Measurements from ENCODE around the gene ELK4. TPM values are rescaled to one million over a fixed set of nuclear protein-coding genes. Genes with fewer than 3 reads are reported as not detected.

ELK4 gene
- total and polyA plus RNA-seq, 2 of the 13 experiments (the other 11 are each of a cell fraction or from before 2014, with no cell fraction given): 8.3 to 13.1 TPM

DNA sequence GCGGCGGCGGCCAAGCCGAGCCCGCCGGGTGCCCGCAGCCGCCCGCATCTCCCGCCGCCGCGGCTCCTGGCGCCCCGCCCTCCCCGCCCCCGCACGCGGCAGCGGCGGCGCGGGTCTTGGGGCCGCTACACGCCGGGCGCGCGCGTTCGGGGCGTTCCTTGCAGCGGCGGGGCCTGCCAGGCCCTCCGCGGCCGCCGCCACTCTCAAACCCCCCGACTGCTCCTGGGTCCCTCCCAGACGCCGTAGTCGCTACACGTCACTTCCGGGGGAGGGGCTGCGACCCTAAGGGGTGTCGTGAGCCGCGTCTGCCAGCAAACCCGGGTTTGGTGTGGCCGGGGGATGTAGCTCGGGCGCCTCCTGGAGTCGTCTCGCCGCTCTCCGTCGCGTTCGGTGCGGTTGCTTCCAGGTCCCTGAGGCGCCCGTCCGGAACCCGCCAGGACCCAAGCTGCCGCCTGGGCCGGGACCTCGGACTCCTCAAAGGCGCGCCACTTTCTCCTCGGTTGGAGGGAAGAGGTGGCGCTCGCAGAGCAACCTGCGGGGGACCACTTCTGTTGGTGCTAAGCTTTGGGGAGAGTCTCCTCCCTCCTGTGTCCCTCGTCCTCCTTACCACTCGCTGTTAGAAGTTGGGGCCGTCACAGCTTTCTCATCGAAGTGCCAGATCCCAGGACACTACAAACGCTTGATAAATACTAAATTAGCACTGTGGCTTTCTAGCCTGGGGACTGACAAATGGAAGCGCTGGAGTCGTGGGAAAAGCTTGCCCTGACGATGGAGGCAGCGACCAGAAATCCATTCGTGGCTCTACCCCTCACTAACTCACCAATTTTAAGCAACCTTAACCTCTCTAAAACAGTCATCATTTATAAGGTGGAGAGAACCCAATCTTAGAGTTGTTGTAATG is at the start of gene ELK4 (continued):
- TF ChIP-seq, protein P1, sequence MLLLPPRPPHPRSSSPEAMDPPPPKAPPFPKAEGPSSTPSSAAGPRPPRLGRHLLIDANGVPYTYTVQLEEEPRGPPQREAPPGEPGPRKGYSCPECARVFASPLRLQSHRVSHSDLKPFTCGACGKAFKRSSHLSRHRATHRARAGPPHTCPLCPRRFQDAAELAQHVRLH (CRISPR knock-in tag; IDR thresholded peaks at IDR 0.05; ENCODE audit: borderline replicate concordance, low read depth): peak; percentile 91
- TF ChIP-seq PHB2 (IDR thresholded peaks at IDR 0.05; ENCODE audit: partially characterized antibody): no peak
- TF ChIP-seq, protein P2, sequence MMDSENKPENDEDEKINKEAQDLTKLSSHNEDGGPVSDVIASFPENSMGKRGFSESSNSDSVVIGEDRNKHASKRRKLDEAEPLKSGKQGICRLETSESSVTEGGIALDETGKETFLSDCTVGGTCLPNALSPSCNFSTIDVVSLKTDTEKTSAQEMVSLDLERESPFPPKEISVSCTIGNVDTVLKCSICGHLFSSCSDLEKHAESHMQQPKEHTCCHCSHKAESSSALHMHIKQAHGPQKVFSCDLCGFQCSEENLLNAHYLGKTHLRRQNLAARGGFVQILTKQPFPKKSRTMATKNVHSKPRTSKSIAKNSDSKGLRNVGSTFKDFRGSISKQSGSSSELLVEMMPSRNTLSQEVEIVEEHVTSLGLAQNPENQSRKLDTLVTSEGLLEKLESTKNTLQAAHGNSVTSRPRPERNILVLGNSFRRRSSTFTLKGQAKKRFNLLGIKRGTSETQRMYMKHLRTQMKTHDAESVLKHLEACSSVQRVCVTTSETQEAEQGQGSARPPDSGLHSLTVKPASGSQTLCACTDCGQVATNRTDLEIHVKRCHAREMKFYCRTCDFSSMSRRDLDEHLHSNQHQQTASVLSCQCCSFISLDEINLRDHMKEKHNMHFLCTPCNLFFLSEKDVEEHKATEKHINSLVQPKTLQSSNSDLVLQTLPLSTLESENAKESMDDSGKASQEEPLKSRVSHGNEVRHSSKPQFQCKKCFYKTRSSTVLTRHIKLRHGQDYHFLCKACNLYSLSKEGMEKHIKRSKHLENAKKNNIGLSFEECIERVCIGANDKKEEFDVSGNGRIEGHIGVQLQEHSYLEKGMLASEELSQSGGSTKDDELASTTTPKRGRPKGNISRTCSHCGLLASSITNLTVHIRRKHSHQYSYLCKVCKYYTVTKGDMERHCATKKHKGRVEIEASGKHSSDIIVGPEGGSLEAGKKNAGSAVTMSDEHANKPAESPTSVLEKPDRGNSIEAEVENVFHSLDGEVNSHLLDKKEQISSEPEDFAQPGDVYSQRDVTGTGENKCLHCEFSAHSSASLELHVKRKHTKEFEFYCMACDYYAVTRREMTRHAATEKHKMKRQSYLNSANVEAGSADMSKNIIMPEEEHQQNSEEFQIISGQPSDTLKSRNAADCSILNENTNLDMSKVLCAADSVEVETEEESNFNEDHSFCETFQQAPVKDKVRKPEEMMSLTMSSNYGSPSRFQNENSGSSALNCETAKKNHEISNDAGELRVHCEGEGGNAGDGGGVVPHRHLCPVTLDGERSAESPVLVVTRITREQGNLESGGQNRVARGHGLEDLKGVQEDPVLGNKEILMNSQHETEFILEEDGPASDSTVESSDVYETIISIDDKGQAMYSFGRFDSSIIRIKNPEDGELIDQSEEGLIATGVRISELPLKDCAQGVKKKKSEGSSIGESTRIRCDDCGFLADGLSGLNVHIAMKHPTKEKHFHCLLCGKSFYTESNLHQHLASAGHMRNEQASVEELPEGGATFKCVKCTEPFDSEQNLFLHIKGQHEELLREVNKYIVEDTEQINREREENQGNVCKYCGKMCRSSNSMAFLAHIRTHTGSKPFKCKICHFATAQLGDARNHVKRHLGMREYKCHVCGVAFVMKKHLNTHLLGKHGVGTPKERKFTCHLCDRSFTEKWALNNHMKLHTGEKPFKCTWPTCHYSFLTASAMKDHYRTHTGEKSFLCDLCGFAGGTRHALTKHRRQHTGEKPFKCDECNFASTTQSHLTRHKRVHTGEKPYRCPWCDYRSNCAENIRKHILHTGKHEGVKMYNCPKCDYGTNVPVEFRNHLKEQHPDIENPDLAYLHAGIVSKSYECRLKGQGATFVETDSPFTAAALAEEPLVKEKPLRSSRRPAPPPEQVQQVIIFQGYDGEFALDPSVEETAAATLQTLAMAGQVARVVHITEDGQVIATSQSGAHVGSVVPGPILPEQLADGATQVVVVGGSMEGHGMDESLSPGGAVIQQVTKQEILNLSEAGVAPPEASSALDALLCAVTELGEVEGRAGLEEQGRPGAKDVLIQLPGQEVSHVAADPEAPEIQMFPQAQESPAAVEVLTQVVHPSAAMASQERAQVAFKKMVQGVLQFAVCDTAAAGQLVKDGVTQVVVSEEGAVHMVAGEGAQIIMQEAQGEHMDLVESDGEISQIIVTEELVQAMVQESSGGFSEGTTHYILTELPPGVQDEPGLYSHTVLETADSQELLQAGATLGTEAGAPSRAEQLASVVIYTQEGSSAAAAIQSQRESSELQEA (CRISPR knock-in tag; IDR thresholded peaks at IDR 0.05; ENCODE audit: not compliant biosample characterization): peak; percentile 80
- TF ChIP-seq GTF2F1 (IDR thresholded peaks at IDR 0.05; ENCODE audit: low read length): no peak
- TF ChIP-seq, protein P3, sequence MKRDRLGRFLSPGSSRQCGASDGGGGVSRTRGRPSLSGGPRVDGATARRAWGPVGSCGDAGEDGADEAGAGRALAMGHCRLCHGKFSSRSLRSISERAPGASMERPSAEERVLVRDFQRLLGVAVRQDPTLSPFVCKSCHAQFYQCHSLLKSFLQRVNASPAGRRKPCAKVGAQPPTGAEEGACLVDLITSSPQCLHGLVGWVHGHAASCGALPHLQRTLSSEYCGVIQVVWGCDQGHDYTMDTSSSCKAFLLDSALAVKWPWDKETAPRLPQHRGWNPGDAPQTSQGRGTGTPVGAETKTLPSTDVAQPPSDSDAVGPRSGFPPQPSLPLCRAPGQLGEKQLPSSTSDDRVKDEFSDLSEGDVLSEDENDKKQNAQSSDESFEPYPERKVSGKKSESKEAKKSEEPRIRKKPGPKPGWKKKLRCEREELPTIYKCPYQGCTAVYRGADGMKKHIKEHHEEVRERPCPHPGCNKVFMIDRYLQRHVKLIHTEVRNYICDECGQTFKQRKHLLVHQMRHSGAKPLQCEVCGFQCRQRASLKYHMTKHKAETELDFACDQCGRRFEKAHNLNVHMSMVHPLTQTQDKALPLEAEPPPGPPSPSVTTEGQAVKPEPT (CRISPR knock-in tag; IDR thresholded peaks at IDR 0.05; ENCODE audit: low read depth): no peak
- TF ChIP-seq, protein P4, sequence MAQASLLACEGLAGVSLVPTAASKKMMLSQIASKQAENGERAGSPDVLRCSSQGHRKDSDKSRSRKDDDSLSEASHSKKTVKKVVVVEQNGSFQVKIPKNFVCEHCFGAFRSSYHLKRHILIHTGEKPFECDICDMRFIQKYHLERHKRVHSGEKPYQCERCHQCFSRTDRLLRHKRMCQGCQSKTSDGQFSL (CRISPR knock-in tag; IDR thresholded peaks at IDR 0.05): peak; percentile 76; the same call in 1 of the 2 replicates
- peak; percentile 33 for TF ChIP-seq ZNF781 (CRISPR knock-in tag; IDR thresholded peaks at IDR 0.05; ENCODE audit: borderline replicate concordance, not compliant biosample characterization)
- TF ChIP-seq YEATS4 (CRISPR knock-in tag; IDR thresholded peaks at IDR 0.05; ENCODE audit: borderline replicate concordance): no peak
- no peak for TF ChIP-seq ZNF737 (CRISPR knock-in tag; IDR thresholded peaks at IDR 0.05; ENCODE audit: borderline replicate concordance)
- no peak for TF ChIP-seq NONO (IDR thresholded peaks at IDR 0.05)
- peak; percentile 94 for TF ChIP-seq NONO (CRISPR knock-in tag; conservative IDR thresholded peaks at IDR 0.05)
- TF ChIP-seq ZNF790 (CRISPR knock-in tag; IDR thresholded peaks at IDR 0.05; ENCODE audit: borderline replicate concordance): no peak
- peak; percentile 43 for TF ChIP-seq CEBPG (CRISPR knock-in tag; IDR thresholded peaks at IDR 0.05)
- TF ChIP-seq HES4 (CRISPR knock-in tag; IDR thresholded peaks at IDR 0.05; ENCODE audit: borderline replicate concordance): peak; percentile 15; the same call in 1 of the 2 replicates
- 0 out of 2 replicates have a peak, but pooled peaks have one; percentile 49 for TF ChIP-seq ARHGAP35 (CRISPR knock-in tag; IDR thresholded peaks at IDR 0.05; ENCODE audit: borderline replicate concordance)
- TF ChIP-seq, protein P5, sequence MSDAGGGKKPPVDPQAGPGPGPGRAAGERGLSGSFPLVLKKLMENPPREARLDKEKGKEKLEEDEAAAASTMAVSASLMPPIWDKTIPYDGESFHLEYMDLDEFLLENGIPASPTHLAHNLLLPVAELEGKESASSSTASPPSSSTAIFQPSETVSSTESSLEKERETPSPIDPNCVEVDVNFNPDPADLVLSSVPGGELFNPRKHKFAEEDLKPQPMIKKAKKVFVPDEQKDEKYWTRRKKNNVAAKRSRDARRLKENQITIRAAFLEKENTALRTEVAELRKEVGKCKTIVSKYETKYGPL (CRISPR knock-in tag; IDR thresholded peaks at IDR 0.05): no peak
- no peak for TF ChIP-seq ZBTB1 (CRISPR knock-in tag; IDR thresholded peaks at IDR 0.05; ENCODE audit: borderline replicate concordance)
